NCI-H69 (cell line): ENCODE measurements around the gene TEAD4.

Source experiments
- DNase-seq: peaks from one replicate; lab custom pipeline; 2025; lab: John Stamatoyannopoulos, UW

Gene TEAD4

DNA sequence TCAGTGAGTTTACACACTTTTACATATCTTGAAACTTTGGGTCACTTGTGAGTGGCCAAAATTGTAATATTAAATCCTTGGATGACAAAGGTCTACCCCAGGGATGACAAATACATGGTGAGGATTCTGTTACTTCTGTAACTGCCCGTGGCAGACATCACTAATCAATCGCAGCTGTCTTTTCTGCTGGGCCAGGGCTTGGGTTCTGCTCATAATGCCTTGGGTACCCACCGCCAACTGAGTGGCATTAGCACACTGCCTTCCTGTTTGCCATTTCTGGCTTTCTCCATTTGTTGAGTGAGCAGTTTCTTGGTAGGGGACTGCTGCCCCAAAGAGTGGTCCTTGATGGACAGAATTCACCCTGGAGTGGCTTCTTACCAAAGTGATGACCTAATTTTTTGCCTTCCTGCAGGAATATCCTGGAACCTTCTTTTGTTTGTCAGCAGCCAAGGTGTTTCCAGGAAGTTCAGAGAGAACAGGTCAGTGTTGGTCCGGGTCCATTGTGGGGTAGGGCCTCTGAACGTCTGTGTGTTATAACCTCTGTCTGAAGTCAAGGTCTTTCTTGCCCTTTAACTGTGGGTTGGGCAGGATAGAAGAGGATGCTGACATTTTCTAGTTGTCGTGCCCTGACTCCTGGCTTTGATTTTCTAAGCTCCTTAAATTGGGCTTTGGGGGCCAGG lies 124.2 kb downstream of the TEAD4 start:
- DNase-seq = no peak

DNA sequence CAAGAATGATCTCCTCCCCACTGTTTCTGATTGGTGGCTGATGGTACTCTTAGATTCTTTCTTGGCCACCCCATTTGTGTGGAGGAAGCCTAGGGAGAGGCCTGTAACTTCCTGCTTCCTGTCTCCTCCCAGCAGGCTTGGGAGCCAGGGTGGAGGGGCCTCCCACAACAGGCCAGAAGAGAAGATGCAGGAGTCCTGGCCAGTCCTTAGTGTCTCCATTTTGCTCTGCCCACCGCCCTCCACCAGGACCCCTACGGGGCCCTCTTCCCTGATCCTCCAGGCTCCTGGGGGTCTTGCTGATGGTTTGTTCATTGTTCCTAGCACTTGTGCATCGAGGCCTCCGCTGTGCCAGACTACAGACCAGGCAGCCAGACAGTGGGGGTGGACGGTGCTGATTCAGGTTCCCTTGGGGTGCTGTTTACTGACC lies 124.7 kb downstream of the TEAD4 start:
- DNase-seq = peak; percentile 76

DNA sequence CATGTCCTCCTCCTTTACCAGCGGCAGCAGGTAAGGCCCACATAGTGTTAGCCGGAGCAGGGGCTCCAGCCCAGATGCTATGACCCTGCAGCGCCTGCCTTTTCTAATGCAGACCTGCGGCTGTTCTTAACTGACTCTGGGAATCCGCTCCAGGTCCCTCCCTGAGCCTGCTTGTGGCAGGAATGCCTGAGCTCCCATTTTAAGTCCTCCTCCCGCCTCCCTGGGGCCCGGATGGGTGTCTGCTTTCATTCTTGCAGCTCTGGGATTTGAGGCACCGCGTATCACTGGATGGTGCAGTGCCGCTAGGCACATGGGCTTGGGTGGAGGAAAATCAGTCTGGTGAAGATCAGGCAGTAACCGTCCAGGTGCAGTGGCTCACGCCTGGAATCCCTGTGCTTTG lies 125.5 kb downstream of the TEAD4 start:
- no peak for DNase-seq

DNA sequence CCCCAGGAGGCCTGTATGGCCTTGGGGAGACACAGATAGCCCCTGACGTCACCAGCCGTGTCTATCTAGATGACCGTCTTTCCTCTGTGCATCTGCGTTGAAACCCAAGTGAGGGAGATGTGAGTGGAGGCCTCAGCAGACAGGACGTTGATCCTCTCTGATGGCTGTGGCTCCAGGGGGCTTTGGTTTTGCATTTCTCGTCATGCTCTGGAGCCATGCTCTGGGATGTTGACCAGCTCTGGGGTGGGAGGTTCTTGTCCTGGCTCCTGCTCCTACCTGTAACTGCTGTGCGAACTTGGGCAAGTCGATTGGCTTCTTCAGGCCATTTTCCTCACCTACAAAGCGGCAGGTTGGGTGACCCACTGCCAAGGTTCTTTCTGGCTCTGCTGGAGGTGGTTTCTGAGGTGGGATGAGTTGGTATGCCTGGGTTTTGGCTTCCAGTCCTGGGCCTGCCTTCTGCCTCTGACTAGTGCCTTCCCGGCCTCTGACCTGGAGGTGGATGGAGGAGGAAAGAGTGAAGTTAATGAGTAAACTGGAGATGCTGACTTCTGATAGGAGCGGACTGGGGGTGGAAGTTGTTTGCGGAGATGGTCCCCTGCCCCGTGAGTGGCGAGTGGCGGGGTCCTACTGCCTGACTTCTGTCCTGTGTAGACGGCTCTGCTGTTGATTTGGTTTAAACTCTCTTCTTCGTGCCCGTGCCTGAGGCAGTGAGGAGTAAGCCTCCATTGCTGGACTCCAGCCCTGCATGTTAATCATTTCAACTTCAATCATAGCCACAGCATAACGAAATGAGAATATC lies 126.3 kb downstream of the TEAD4 start:
- DNase-seq = no peak

DNA sequence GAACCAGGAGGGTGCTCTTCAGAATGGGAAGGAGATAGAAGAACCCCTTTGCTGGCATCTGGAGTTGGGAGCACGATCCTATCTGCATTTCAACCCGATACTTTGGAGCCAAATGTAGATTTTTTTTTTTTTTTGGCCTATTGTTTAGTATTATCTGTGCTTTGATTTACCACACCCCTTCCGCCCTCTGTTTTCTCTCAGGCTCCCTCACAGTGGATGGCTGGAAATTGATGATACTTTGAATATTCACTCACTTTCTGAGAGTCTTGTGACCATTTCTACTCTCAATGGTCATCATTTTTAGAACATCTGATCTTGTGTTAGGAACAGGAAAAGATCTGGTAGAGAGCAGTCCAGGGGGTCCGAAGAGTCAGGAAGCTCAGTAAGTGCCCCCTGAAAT lies 127.0 kb downstream of the TEAD4 start:
- DNase-seq = no peak

DNA sequence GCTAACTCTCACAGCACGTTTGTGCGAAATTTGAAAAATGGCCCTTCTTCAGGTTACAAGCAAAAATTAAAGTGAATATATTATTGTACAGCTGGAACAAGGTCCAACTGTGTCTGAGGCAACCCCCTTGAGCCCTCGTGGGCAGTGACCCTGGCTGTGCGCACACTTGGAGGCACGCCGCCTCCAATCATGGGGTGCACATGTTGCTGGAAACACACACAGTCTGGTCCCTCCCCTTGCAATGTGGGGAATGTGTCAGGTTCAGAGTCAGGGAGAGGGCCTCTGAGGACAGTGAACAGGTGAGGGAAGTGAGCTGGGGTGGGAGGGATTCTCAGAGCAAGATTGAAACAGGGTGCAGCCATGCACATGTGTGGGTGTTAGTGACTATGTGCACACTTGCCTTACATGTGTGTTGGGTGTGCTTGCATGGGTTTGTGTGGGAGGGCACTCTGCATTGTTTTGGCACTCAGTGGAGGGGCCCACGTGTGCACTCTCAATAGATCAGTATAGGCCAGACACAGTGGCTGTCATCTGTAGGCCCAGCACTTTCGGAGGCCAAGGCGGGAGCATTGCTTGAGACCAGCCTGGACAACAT lies 127.6 kb downstream of the TEAD4 start:
- DNase-seq = no peak

DNA sequence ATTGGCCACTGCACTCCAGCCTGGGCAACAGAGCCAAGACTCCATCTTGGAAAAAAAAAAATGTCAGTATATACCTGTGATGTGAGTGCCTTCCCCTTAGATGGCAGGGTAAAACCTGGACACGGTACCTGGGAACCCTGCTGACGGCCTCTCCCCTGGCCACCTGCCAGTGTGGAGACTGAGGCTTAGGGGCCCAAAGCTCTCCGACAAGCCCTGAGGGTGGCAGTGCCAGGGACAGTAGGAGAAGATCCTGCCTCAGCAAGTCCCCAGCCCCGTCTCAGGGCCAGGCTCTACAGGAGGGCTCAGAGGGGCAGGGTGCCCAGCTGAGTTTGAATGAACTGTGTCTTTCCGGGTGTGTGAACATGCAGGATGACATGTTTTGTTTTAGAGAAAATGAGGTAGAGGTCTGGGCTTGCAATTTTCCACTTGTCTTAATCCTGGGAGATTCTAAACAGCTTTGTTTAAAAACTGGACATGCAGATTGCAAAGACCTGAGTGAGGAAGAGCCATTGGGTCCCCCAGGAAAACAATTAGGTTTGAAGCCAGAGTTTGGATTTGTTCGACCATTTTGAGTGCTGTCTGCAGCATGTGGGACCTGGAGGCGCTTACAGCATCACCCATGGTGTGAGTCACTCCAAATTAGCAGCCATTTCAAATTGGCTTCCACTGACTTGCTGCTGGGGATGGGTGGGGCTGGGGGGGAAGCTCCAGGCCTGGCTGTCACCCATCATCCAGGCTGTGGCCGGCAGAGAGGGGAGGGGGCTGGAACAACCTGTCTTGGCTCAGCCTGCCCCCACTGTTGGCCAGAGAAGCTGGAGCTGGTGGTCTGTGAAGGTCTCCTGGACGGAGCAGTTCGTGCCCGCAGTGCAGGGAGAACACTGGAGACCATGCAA lies 128.8 kb downstream of the TEAD4 start:
- peak; percentile 80 for DNase-seq

DNA sequence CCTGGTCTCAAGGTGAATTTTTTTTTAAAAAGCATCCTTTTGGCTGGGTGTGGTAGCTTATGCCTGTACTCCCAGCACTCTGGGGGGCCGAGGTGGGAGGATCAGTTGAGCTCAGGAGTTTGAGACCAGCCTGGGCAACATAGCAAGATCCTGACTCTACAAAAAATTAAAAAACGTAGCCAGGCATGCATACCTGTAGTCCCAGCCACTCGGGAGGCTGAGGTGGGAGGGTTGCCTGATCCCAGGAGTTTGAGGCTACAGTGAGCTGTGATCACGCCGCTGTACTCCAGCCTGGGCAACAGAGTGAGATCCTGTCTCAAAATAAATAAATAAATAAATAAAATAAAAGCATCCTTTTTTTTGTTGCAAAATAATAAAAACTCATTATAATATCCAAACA lies 130.4 kb downstream of the TEAD4 start:
- no peak for DNase-seq
